Stimulated activated CD8-positive, alpha-beta memory T cell treated with anti-CD3 and anti-CD28 coated beads, Interleukin-2, amount 100 ng/mL, for 1 hour (primary cell): Measurements from ENCODE around the gene ZNF221.
"Not testable (repeated sequence)": the region's sequence is repeated elsewhere in the genome, so short reads cannot be mapped to it uniquely, and the experiment has no call there.

Source experiments
- DNase-seq, 2 donors: peaks; one replicate each; pipeline ENCODE4 v3.0.0-alpha.2; 2020; ENCODE audit warnings: low read depth in 2 of 2

The ZNF221 gene

DNA sequence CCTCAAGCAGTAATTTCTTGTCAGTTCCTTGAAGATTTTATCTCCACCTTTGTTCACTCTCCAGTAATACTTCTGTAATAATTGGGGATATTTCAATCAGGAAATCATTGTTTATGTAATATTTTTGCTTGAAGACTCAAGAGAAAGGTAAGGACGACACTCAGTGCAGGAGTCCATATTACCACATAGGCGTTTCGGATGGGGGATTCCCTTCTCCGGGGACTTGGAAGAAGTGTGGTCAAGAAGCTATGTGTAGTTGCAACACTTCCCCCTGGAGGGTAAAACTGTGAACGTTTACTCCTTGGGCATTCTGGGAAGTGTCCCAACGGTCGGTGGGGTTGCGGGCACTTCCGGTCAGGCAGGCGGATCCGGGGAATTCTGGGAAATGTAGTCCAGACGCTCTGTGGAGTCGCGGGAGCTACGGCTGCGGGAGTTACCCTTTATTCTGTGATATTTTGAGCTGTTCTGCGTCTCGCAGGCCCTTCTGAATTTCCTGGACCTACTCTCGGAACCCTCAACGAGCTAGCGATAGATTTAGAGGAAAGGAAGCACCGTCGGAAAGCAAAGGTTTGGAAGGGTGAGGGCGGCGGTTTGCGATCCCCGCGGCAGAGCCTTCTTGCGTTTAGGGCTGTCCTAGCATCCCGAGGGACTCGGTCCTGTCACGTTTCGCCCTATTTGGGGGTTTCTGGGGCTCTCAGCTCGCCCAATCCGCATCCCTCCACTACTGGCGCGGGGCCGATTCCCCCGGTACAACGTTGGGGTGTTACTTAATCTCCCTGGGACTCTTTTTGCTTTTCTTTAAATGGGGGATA, at the start of gene ZNF221:
ZNF221 (plus strand) TSS at position 395 of the 812 bp plus-strand sequence. CDS start 11,499 bp downstream, outside the sequence.
- DNase-seq = peak in 1 of 2 donors; percentile 18

DNA sequence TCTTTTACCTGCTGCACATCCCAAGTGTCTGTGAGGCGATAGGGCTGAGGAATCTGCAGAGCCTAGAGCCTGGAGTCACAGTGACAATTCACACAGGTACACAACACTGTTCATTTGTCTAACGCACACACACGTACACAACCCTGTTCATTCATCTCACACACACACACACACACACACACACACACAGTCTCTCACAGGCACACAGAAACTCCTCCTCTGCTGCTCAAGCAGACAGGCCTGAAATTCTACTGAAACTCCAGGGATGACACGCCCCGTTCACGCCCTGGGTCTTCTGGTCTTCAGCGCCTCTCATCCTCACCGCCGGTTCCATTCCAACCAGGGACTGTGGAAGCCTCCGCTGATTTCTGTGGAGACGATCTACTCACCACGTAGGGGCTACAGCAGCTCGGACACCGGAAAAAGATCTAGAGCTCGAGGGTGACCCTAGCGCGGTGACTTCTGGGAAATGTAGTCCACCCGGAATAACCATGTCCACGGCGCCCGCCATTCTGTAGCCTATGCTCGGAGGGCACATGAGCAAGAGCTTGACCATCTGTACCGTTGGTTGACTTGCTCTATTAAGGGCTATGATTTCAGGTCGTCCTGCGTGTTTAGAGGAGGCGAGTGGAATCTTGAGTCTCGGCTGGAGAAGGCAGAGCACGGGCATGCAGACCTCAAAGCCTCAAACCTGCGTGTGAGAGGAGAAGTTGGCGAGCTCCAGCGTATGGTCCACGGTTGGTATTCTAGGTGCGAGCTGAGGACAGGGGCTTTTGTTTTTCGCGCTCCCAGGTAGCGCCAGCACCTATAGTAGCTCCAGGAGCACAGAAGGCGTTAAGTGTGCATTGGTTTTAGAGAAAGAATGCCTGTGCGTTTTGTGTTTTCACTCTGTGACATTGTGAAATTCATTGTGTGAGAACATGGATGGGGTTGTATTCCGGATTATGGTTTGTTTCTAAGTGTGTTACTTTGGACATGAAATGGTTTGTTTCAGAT, 49.3 kb upstream of the ZNF221 start:
- peak; percentile 42 to 44 for DNase-seq

DNA sequence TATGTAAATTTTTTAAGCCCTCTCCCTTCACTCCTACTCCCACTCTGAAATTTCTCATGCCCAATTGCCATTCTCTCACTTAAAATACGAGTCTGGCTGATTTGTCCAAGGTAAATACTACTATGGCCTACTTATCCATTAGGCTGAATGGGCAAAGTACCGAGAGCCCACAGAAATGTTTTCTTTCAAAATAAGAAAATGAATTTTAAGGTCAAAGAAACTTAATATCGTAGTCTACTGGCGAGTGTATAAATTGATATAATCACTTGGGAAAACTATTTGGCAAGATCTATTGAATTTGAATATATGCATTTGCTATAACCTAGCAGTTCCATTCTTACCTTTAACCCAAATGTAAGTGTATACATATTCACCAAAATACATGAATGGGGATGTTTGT, 48.6 kb upstream of the ZNF221 start:
- DNase-seq = no peak

DNA sequence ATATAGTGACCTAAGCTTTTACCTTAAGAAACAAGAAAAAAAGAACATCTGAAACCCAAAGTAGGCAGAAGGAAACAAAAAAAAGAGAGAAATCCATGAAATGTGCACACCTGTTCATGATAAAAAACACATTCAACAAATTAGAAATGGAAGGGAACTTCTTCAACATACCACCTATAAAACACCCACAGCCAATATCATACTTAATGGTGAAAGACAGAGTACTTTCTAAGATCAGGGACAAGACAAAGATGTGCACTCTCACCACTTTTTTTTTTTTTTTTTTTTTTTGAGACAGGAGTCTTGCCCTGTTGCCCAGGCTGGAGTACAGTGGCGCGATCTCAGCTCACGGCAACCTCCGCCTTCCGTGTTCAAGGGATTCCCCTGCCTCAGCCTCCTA, 45.1 kb upstream of the ZNF221 start:
- no peak for DNase-seq

DNA sequence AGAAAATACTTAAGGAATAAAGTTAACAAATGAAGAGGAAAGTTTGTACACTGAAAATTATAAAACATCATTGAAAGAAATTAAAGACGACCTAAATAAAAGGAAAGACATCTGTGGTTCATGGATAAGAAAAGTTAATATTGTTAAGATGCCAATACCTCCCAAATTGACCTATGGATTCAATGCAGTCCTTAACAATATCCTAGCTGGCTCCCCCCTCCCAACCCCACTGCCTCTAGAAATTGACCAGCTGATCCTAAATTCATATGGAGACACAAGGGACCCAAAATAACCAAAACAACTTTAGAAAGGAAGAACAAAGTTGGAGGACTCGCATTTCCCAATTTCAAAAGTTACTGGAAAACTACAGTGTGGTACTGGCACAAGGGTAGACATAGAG, 44.3 kb upstream of the ZNF221 start:
- no peak for DNase-seq

DNA sequence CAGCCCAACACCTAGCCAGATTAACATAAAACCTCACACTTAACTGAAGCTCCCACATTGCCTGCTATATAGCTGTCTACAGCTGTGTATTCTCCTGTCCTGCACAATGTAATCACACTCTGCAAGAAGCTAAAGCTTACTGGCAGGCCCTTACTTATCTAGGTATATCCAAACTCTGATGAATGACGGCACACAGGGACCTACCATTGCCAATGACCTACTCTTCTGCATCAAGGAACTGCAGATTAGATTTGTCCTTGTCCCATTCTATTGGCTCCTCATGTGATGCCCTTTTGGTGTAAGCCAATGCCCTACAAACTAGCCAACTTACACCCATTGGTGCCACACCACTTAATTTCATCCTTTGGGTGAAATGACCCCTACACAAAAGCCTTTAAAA, 42.4 kb upstream of the ZNF221 start:
- no peak for DNase-seq

DNA sequence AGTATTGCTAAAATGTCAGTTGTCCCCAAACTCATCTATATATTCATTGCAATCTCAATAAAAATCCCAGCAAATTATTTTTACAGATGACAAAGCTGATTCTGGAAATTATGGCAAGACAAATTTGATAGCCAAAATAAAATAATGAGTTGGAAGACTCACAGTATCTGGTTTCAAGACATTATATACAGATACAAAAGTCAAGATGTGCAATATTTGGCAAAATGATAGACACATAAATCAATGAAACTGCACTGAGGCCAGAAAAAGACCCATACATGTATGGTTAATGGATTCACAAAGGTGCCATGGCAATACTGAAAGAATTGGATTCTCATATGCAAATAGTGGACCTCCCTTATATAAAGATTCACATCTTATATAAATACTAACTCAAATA, 40.1 kb upstream of the ZNF221 start:
- no peak for DNase-seq

DNA sequence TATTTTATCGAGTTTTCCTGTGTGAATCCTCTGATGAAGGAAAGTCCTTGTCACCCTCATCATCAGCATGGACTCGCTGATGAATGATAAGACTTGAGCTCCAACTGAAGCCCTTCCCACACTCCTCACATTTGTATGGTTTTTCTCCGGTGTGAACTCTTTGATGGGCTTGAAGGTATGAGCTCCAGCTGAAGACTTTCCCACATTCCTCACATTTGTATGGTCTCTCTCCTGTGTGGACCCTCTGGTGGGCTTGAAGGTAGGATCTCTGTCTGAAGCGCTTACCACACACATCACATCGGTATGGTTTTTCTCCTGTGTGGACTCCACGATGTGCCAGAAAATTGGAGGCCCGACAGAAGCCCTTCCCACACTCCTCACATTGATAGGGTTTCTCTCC, 37.6 kb upstream of the ZNF221 start:
- DNase-seq = no peak

DNA sequence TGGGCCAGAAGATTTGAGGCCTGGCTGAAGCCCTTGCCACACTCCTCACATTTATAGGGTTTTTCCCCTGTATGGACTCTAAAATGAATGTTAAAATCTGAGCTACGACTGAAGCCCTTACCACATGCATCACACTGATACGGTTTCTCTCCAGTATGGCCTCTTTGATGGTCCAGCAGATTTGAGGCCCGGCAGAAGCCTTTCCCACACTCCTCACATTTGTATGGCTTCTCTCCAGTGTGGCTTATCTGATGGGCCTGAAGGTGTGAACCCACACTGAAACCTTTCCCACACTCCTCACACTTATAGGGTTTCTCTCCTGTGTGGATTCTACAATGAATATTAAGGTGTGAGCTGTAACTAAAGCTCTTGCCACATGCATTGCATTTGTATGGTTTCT, 37.0 kb upstream of the ZNF221 start:
- DNase-seq = no peak

DNA sequence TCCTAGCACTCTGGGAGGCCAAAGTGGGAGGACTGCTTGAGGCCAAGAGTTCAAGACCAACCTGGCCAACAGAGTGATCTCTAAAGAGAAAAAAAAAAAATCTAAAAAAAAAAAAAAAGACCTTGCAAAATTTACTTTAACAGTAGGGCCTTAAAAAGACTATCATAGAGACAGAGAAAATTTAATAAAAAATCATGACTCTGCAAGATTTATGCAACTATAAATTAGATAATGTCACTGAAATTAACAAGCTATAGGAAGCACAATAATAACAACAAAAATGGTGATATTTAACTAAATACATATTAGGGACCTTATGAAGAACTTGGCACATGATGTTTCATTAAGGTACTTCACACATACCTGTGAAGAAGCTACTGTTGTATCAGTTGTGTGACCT, 27.2 kb upstream of the ZNF221 start:
- no peak for DNase-seq

DNA sequence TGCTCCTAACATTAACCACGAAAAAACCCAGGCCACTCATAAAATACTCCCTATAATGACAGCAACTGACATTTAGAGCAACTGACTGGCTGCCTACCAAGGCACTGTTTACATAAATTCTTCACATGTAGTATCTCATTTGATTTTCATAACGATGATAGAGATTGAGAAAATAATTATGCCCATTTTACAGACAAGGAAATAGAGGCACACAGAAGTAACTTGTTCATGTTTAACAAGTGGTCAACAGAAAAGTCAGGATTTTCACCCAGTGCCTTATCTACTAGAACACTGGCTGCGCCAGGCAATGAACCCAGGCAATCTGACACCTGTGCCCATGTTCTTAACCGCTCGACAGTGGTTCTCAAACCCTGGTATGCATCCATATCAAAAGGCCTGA, 22.2 kb upstream of the ZNF221 start:
- no peak for DNase-seq

DNA sequence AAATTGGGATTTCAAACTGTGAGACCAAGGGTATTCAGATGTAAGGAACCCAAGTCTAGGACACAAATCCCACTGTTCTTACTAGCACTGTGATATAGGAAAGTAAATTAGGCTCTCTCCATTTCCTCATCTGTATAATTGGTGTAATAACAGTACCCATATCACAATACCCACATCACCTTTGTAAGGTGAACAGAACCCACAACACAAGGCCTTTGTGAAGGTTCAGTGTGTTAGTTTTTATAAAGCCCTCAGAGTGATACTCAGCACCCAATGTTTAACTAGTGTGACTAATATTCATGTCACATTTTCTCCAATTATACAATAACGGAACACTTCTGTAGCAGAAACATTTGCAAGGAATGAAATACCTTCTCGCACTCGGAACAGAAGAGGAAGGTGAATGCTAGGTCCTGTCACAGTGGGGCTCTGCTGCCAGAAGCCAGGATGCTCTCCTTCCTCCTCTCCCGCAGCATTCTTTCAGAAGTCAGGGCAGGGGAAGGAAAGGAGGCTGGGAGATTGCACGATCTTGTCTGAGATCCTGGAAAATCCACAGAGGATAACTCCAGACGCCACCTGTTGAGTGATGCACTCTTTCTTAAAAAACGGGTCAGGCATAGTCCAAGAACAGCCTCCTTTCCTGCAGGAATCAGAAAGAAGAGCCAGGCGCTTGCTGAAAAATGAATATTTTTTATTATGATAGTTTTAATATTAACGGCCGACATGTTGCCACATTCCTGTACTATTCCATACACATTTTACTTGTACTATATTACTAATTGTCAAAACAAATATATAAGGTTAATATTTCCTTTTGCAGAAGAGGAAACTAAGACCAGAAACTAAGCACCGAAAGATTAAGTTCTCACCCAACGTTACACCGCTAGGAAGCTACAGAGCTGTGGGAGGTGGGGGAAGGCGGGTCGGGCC, 16.7 kb upstream of the ZNF221 start:
- no peak for DNase-seq

DNA sequence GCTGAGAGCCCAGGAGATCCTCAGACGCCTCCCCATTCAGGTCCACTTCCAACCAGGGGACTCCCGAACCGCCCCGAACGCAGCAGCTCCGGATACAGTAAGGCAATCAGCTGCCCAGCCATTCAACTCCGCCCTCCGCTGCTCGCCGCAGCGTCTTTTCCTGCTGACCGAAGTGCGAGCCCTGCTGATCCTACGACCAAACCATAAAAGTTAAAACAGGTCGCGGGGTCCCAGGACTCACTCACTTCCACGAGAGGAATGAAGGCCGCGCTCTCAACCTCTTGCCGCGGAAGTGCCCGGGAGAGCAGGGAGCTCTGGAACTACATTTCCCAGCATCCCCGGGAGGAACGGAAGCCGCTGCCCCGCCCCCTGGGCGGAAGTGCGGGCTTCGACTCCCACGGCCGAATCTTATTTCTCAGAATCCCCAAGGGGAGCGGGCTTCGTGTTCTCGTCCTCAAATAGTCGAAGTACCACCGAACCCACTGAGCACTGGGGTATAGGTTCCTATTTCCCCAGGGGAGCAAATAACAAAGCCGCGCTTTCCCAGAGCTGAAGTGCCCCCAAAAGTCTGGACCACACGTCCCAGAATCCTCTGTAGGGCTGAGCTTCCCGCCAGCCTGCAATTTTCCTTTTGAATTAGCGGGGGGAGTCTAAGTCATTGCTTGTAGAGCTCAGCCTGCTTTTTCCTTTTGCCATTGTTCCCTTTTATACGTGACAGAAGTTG, 15.9 kb upstream of the ZNF221 start, which contains the start of gene ZNF45:
ZNF45 (minus strand) TSS at position 298 of the 724 bp plus-strand sequence. CDS start 13,097 bp downstream, outside the sequence.
- peak; percentile 72 to 73 for DNase-seq

DNA sequence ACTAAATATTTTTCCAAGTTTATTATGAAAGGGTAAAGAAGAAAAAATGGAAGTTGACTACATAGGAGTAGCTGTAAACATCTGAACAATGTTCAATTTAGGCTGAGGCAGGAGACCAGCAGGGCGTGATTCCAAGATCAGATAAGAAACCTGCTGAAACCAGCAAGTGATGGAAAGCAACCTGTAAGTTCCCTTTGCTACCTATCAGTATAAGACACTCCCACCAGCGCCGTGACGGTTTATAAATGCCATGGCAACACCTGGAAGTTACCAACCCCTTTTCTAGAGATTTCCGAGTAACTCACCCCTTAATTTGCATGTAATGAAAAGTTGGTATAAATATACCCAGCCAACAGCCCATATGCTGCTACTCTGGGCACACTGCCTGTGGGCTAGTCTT, 14.8 kb upstream of the ZNF221 start:
- DNase-seq = no peak

DNA sequence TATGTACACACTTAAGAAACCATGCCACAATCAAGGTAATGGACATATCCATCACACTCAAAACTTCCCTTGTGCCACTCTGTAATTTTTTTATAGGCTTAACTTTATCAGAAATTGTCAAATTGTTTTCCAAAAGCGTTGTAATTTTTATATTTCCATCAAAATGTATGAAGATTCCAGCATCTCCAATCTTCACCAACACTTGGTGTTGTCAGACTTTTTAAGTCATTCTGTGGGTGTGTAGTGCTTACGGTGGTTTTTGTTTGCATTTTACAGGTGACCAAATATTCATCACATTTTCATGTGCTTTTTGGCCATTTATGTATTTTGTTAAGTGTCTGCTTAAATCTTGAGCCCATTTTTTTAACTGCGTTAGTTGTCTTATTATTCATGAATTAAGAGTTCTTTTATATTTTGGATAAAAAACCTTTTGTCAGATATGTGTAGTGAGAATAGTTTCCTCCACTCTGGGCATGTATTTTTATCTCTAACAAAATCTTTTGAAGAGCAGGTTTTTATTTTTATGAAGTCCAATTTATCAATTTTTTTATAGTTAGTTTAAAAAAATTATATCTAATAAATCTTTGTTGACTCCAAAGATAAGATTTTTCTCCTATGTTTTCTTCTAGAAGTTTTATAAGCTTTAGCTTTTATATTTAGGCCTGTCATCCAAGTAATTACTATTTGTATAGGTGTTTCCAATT, 11.3 kb upstream of the ZNF221 start:
- DNase-seq = no peak

DNA sequence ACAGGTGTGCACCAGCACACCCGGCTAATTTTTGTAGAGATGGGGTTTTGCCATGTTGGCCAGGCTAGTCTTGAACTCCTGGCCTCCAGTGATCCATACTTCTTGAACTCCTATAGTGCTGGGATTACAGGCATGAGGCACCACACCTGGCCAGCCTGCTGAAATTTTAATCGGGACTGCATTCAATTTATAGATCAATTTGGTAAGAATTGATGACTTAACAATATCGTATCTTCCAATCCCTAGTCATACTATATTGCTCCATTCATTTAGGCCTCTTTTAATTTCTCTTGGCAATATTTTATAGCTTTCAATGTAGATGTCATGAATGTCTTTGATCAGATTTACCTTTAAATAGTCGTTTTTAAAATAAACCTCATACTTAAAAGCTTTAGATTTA, 10.3 kb upstream of the ZNF221 start:
- DNase-seq = no peak

DNA sequence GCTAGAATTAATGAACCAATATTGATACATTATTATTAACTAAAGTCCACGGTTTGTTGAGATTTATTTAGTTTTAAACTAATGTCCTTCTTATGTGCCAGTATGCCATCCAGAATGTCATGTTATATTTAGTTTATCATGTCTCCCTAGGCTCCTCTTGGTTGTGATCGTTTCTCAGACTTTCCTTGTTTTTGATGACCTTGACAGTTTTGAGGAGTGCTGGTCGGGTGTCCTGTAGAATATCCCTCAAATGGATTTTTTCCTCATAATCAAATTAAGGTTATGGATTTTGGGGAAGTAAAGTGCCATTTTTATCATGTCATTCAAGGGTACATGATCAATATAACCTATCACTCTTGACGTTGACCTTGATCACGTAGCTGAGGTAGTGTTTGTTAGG, 9.8 kb upstream of the ZNF221 start:
- no peak for DNase-seq

DNA sequence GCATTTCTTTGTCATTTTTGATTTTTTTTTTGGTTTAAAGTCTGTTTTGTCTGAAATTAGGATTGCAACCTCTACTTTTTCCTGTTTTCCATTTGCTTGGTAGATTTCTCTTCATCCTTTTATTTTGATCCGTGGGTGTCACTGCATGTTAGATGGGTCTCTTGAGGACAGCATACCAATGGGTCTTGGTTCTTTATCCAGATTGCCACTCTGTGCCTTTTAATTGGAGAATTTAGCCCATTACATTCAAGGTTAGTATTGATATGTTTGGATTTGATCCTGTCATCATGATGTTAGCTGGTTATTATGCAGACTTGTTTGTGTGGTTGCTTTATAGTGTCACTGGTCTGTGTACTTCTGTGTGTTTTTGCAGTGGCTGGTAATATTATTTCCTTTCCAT, 3.6 kb upstream of the ZNF221 start:
- DNase-seq = not testable (repeated sequence)

DNA sequence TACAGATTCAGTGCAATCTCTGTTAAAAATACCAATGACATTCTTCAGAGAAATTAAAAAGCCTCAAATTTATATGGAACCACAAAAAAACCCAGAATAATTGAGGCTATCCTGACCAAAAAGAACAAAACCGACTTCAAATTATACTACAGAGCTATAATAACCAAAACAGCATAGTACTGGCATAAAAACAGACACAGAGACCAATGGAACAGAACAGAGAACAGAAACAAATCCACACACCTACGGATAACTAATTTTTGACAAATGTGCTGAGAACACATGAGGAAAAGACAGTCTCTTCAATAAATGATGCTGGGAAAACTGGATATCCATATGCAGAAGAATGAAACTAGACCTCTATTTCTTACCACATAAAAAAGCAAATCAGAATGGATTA, 1.2 kb upstream of the ZNF221 start:
- DNase-seq = not testable (repeated sequence)

DNA sequence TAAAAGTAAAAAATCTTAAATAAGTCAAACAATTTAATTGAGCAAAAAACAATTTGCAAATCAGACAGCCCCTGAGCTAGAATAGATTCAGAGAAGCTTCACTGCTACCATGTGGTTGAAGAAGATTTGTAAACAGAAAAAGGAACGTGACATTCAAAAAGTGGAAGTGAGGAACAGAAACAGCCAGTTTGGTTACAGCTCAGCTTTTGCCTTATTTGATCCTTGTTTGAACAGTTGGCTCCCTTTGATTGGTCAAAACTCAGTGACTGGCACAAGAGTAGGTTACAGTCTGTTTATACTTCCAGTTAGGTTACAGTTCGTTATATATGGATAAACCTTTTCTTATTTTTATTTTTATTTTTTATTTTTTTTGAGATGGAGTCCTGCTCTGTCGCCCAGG, 5.8 kb downstream of the ZNF221 start:
- DNase-seq = no peak
